ENCODE data around the gene SLC25A11.

SLC25A11 gene

GRCh38 chr17:4945176-4945943 is 5.5 kb upstream of the SLC25A11 start:
- TF ChIP-seq CTCF (IDR thresholded peaks at IDR 0.05; ENCODE audit: control insufficient read depth, insufficient read depth, low read depth, low read length, missing control alignments): no peak
- H3K4me3 ChIP-seq (ENCODE audit: control insufficient read depth, low read depth, low read length): peak overlapping the region; percentile 88
- DNase-seq (ENCODE audit: low read depth): peak; percentile 73

GRCh38 chr17:4944554-4945175 is 4.8 kb upstream of the SLC25A11 start:
- DNase-seq (ENCODE audit: low read depth): no peak
- H3K4me3 ChIP-seq (ENCODE audit: control insufficient read depth, low read depth, low read length): peak overlapping the region; percentile 21
- no peak for TF ChIP-seq CTCF (IDR thresholded peaks at IDR 0.05; ENCODE audit: control insufficient read depth, insufficient read depth, low read depth, low read length, missing control alignments)

- TF ChIP-seq CTCF (IDR thresholded peaks at IDR 0.05; ENCODE audit: control insufficient read depth, insufficient read depth, low read depth, low read length, missing control alignments): no peak
- H3K4me3 ChIP-seq (ENCODE audit: control insufficient read depth, low read depth, low read length): no peak overlapping the region
- DNase-seq (ENCODE audit: low read depth): no peak
Observed at GRCh38 chr17:4944163-4944553, 4.3 kb upstream of the SLC25A11 start.

GRCh38 chr17:4942760-4943508 is 3.1 kb upstream of the SLC25A11 start:
- no peak overlapping the region for H3K4me3 ChIP-seq (ENCODE audit: control insufficient read depth, low read depth, low read length)
- no peak for TF ChIP-seq CTCF (IDR thresholded peaks at IDR 0.05; ENCODE audit: control insufficient read depth, insufficient read depth, low read depth, low read length, missing control alignments)
- no peak for DNase-seq (ENCODE audit: low read depth)

- no peak for DNase-seq (ENCODE audit: low read depth)
- no peak for TF ChIP-seq CTCF (IDR thresholded peaks at IDR 0.05; ENCODE audit: control insufficient read depth, insufficient read depth, low read depth, low read length, missing control alignments)
- peak overlapping the region; percentile 96 for H3K4me3 ChIP-seq (ENCODE audit: control insufficient read depth, low read depth, low read length)
Observed at GRCh38 chr17:4941319-4941610, 1.4 kb upstream of the SLC25A11 start.

GRCh38 chr17:4940555-4941318 is 891 bp upstream of the SLC25A11 start:
- H3K4me3 ChIP-seq (ENCODE audit: control insufficient read depth, low read depth, low read length): peak overlapping the region; percentile 96
- no peak for DNase-seq (ENCODE audit: low read depth)
- no peak for TF ChIP-seq CTCF (IDR thresholded peaks at IDR 0.05; ENCODE audit: control insufficient read depth, insufficient read depth, low read depth, low read length, missing control alignments)
